Suppressor macrophage (primary cell): ENCODE results near the gene CT47B1.
"Not testable (repeated sequence)": the region's sequence is repeated elsewhere in the genome, so short reads cannot be mapped to it uniquely, and the experiment has no call there.

ENCODE experiments used
- DNase-seq, 4 experiments: peaks; one replicate each; pipeline ENCODE4 v3.0.0-alpha.2; 2020 to 2022
- total RNA-seq, 17 experiments: gene quantifications; one replicate each; lab custom pipeline; 2026; ENCODE audit warnings: mixed read lengths in 6 of 17, inconsistent platforms in 3 of 17; lab: John Stamatoyannopoulos, UW

Gene CT47B1
- total RNA-seq, result 0 to 0.44 (median 0) reads per million in 17 experiments

- DNase-seq, result not testable (repeated sequence)
Measured at GRCh38 chrX:120875766-120876165, at the start of gene CT47B1. Gene CT47B1, minus strand, starts transcription at chrX:120875866. Its CDS starts 196 bp downstream, at chrX:120875670.

DNA sequence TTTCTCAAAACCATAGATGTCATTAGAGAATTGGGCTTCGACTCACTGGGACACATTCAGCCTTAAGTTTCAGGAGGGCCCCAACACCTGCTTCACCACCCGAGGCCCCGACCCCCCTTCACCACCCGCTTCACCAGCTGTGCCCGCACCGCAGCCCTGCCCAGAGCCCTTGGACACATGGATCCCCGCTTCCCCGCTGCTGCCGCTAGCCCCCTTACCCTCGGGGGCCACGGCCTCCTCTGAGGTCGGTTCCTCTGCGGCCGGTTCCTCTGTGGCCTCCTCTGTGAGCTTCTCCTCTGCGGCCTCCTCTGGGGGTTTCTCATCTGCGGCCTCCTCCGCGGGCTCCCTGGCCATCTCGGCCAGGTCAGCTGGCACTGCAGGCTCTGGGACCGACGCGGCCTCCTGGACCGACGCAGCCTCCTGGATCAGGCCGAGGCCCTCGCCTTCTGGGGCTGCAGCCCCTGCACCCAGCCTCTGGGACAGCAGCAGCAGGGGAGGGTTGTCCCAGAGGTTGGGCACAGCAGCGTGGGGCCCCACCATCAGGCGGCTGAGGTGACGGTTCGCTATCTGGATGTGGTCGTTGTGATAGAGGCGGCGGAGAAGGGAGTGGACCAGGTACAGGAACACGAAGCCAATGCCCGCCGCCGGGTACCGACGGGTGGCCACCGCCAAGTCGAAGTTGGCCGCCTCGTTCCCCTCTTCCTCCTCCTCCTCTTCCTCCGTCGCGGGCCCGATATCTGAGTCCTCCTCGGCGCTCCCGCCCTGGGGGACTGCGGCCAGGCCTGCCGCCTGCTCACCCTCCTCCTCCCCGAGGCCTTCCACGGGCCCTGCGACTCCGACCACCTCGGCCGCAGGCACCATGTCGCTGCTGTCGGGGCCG is 748 bp downstream of the CT47B1 start:
- no peak for DNase-seq

GRCh38 chrX:120857240-120857639 is 18.4 kb downstream of the CT47B1 start:
- peak; percentile 1 to 5 (median 3) for DNase-seq

GRCh38 chrX:120840827-120841226 is 34.8 kb downstream of the CT47B1 start:
- DNase-seq, result no peak

DNA sequence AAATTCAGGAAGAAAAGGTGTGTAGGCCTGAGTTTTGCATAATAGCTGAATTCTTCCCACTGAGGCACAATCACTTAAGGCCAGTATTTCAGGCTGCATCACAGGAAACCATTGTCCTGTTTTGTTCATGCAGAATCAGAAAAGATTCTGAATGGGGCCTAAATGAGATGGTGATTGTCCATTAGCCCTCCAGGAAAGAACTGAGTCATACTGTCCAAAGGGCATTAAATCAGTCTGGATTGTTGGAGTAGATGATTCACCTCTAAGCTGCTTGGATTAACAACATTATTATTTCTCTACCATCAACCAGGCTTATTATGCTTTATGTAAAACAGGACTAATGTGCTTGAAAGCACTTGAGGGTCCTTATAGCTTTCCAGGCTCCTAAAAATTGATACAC is 36.2 kb downstream of the CT47B1 start:
- no peak for DNase-seq

DNA sequence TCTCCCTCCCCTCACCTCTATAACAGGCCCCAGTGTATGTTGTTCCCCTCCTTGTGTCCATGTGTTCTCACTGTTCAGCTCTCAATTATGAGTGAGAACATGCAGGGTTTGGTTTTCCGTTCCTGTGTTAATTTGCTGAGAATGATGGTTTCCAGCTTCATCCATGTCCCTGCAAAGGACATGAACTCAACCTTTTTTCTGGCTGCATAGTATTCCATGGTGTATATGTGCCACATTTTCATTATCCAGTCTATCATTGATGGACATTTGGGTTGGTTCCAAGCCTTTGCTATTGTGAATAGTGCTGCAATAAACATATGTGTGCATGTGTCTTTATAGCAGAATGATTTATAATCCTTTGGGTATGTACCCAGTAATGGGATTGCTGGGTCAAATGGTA is 48.5 kb downstream of the CT47B1 start:
- not testable (repeated sequence) for DNase-seq

- DNase-seq, result no peak
Measured at GRCh38 chrX:120825146-120825545, 50.5 kb downstream of the CT47B1 start.

DNA sequence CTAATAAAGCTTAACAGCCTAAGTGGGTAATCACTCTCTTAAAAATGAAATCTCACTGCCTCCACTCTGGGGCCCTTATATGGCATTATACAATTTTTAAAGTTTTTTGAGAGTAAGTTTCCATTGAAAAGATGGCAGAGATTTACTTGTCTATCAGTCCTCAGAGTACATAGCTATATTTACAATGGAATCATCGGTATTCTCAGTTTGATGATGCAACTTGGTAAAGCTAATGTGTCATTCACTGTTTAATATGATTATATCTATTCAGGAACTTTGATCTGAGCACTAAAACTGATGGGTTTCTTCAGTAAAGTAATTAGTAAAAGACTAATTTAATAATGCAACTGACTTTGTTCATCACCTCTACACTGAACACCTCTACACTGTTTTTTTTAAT is 51.6 kb downstream of the CT47B1 start:
- no peak for DNase-seq

- DNase-seq, result no peak
Measured at GRCh38 chrX:120823556-120823955, 52.1 kb downstream of the CT47B1 start.
